Measurements from ENCODE around the gene ARL11. TPM values are rescaled to one million over a fixed set of nuclear protein-coding genes. Genes with fewer than 3 reads are reported as not detected.

ARL11 gene
- total RNA-seq, 4 donors from 2014 or later = 0.16 to 0.55 (median 0.28) TPM

- H3K4me3 ChIP-seq = peak overlapping the region; percentile 23
- no peaks in the 10 kb centered on the region for H3K9me3 ChIP-seq
- no peak overlapping the region for H3K27ac ChIP-seq
- 82% methylated on average over 12 of the region's 12 CpGs for WGBS
- DNase-seq (ENCODE audit: low spot score in 2 of 2) = no peak
- no peaks in the 10 kb centered on the region for H3K36me3 ChIP-seq
- H3K4me1 ChIP-seq = peaks cover 6% of the 10 kb centered on the region
- H3K27me3 ChIP-seq = no peaks in the 10 kb centered on the region
- TF ChIP-seq POLR2AphosphoS5 (IDR thresholded peaks at IDR 0.05) (no peak), POLR2A (IDR thresholded peaks at IDR 0.05) (no peak), EP300 (IDR thresholded peaks at IDR 0.05) (no peak), CTCF (IDR thresholded peaks at IDR 0.05) (no peak)
Observed at GRCh38 chr13:49643035-49643646, 14.8 kb downstream of the ARL11 start.

GRCh38 chr13:49645451-49645850, 17.1 kb downstream of the ARL11 start:
- H3K4me1 ChIP-seq = peaks cover 6% of the 10 kb centered on the region
- WGBS = 80% methylated on average over 13 of the region's 13 CpGs
- no peak for TF ChIP-seq POLR2A (IDR thresholded peaks at IDR 0.05)
- no peak for DNase-seq (ENCODE audit: low spot score in 2 of 2)
- no peaks in the 10 kb centered on the region for H3K9me3 ChIP-seq
- H3K36me3 ChIP-seq = no peaks in the 10 kb centered on the region
- H3K27me3 ChIP-seq = no peaks in the 10 kb centered on the region
- H3K4me3 ChIP-seq = no peak overlapping the region
- H3K27ac ChIP-seq = no peak overlapping the region

GRCh38 chr13:49646688-49647087, 18.4 kb downstream of the ARL11 start:
- TF ChIP-seq POLR2A (IDR thresholded peaks at IDR 0.05) (no peak), CTCF (IDR thresholded peaks at IDR 0.05) (no peak)
- no peak for DNase-seq (ENCODE audit: low spot score in 2 of 2)
- WGBS = 93% methylated on average over 4 of the region's 4 CpGs
- no peaks in the 10 kb centered on the region for H3K27me3 ChIP-seq
- no peak overlapping the region for H3K27ac ChIP-seq
- H3K9me3 ChIP-seq = no peaks in the 10 kb centered on the region
- H3K4me3 ChIP-seq = no peak overlapping the region
- peaks cover 6% of the 10 kb centered on the region for H3K4me1 ChIP-seq
- no peaks in the 10 kb centered on the region for H3K36me3 ChIP-seq

GRCh38 chr13:49649244-49649962, 21.1 kb downstream of the ARL11 start:
- Histone ChIP-seq H3K4me1 (no peaks in the 10 kb centered on the region), H3K27me3 (no peaks in the 10 kb centered on the region), H3K9me3 (no peaks in the 10 kb centered on the region), H3K36me3 (no peaks in the 10 kb centered on the region), H3K4me3 (no peak overlapping the region), H3K27ac (no peak overlapping the region)
- no peak for DNase-seq (ENCODE audit: low spot score in 2 of 2)
- TF ChIP-seq POLR2AphosphoS5 (IDR thresholded peaks at IDR 0.05) = no peak
- TF ChIP-seq POLR2A (IDR thresholded peaks at IDR 0.05) = no peak
- TF ChIP-seq CTCF (IDR thresholded peaks at IDR 0.05) = no peak
- no peak for TF ChIP-seq EP300 (IDR thresholded peaks at IDR 0.05)
- 55% methylated on average over 5 of the region's 5 CpGs for WGBS

GRCh38 chr13:49649963-49650312, 21.6 kb downstream of the ARL11 start:
- Histone ChIP-seq H3K4me3 (no peak overlapping the region), H3K27me3 (no peaks in the 10 kb centered on the region), H3K36me3 (no peaks in the 10 kb centered on the region), H3K27ac (no peak overlapping the region), H3K9me3 (no peaks in the 10 kb centered on the region), H3K4me1 (no peaks in the 10 kb centered on the region)
- 74% methylated on average over 2 of the region's 2 CpGs for WGBS
- no peak for DNase-seq (ENCODE audit: low spot score in 2 of 2)
- TF ChIP-seq CTCF (IDR thresholded peaks at IDR 0.05) (no peak), POLR2A (IDR thresholded peaks at IDR 0.05) (no peak), POLR2AphosphoS5 (IDR thresholded peaks at IDR 0.05) (no peak), EP300 (IDR thresholded peaks at IDR 0.05) (no peak)

Measured in suprapubic skin (tissue), 4 donors.